ENCODE measurements around the gene KPNA1.

GRCh38 chr3:122533931-122534334, 19.2 kb upstream of the KPNA1 start:
- TF ChIP-seq, protein P1, sequence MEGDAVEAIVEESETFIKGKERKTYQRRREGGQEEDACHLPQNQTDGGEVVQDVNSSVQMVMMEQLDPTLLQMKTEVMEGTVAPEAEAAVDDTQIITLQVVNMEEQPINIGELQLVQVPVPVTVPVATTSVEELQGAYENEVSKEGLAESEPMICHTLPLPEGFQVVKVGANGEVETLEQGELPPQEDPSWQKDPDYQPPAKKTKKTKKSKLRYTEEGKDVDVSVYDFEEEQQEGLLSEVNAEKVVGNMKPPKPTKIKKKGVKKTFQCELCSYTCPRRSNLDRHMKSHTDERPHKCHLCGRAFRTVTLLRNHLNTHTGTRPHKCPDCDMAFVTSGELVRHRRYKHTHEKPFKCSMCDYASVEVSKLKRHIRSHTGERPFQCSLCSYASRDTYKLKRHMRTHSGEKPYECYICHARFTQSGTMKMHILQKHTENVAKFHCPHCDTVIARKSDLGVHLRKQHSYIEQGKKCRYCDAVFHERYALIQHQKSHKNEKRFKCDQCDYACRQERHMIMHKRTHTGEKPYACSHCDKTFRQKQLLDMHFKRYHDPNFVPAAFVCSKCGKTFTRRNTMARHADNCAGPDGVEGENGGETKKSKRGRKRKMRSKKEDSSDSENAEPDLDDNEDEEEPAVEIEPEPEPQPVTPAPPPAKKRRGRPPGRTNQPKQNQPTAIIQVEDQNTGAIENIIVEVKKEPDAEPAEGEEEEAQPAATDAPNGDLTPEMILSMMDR (IDR thresholded peaks at IDR 0.05): no peak
- TF ChIP-seq POLR2A (IDR thresholded peaks at IDR 0.05): no peak
- TF ChIP-seq POLR2AphosphoS5 (IDR thresholded peaks at IDR 0.05): no peak
- TF ChIP-seq EP300 (IDR thresholded peaks at IDR 0.05): no peak
